ENCODE measurements around the gene HIVEP1.

GRCh38 chr6:12116978-12117377 is 104.9 kb downstream of the HIVEP1 start:
- TF ChIP-seq, protein P1, sequence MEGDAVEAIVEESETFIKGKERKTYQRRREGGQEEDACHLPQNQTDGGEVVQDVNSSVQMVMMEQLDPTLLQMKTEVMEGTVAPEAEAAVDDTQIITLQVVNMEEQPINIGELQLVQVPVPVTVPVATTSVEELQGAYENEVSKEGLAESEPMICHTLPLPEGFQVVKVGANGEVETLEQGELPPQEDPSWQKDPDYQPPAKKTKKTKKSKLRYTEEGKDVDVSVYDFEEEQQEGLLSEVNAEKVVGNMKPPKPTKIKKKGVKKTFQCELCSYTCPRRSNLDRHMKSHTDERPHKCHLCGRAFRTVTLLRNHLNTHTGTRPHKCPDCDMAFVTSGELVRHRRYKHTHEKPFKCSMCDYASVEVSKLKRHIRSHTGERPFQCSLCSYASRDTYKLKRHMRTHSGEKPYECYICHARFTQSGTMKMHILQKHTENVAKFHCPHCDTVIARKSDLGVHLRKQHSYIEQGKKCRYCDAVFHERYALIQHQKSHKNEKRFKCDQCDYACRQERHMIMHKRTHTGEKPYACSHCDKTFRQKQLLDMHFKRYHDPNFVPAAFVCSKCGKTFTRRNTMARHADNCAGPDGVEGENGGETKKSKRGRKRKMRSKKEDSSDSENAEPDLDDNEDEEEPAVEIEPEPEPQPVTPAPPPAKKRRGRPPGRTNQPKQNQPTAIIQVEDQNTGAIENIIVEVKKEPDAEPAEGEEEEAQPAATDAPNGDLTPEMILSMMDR (IDR thresholded peaks at IDR 0.05): no peak
- TF ChIP-seq POLR2A (IDR thresholded peaks at IDR 0.05) (no peak), EP300 (IDR thresholded peaks at IDR 0.05) (no peak)
